Loucy (cell line): Measurements from ENCODE around the gene AKAP9.

Experiments used
- H2AFZ ChIP-seq: fragments of 200-600 bp; sonication (generic); 2 replicates; pipeline ENCODE4 v1.6.0; 2016; ENCODE audit warnings: antibody characterized with exemption, mild to moderate bottlenecking, low read length, moderate library complexity
- H3F3A ChIP-seq: fragments of 200-600 bp; 2 replicates; pipeline ENCODE4 v1.6.0; 2016; ENCODE audit warnings: antibody characterized with exemption, low read depth, mild to moderate bottlenecking
- H3K27me3 ChIP-seq: fragments of 200-600 bp; sonication (generic); 2 replicates; pipeline ENCODE4 v1.6.1; 2014; ENCODE audit warnings: low read length, mild to moderate bottlenecking; ENCODE audit not compliant: insufficient read depth, poor library complexity, severe bottlenecking
- H3K36me3 ChIP-seq: fragments of 200-600 bp; sonication (generic); 2 replicates; pipeline ENCODE4 v1.6.1; 2016; ENCODE audit warnings: low read length; ENCODE audit not compliant: insufficient read depth
- H3K4me1 ChIP-seq: fragments of 200-600 bp; sonication (generic); 2 replicates; pipeline ENCODE4 v1.5.1; 2014; ENCODE audit warnings: low read length, mild to moderate bottlenecking; ENCODE audit not compliant: insufficient read depth, poor library complexity, severe bottlenecking
- H3K4me2 ChIP-seq: fragments of 200-600 bp; sonication (generic); 2 replicates; pipeline ENCODE4 v1.6.0; 2014; ENCODE audit warnings: antibody characterized with exemption, low read length, low read depth, mild to moderate bottlenecking; ENCODE audit not compliant: poor library complexity, severe bottlenecking
- H3K4me3 ChIP-seq: fragments of 200-600 bp; sonication (generic); 2 replicates; pipeline ENCODE4 v1.5.1; 2014; ENCODE audit warnings: low read length, mild to moderate bottlenecking, mixed read lengths; ENCODE audit not compliant: poor library complexity, severe bottlenecking
- H3K79me2 ChIP-seq: fragments of 200-600 bp; sonication (generic); 2 replicates; pipeline ENCODE4 v1.6.1; 2014; ENCODE audit warnings: low read length; ENCODE audit not compliant: insufficient read depth
- H3K9ac ChIP-seq: fragments of 200-600 bp; sonication (generic); 2 replicates; pipeline ENCODE4 v1.6.0; 2014; ENCODE audit warnings: mild to moderate bottlenecking, low read depth, low read length, moderate library complexity; ENCODE audit not compliant: poor library complexity, severe bottlenecking
- H3K9me2 ChIP-seq: fragments of 200-600 bp; sonication (generic); replicated peaks from 2 replicates; pipeline ENCODE4 v1.6.1; 2016; ENCODE audit warnings: low read depth, low read length, mixed read lengths
- H3K9me3 ChIP-seq: fragments of 200-600 bp; sonication (generic); 2 replicates; pipeline ENCODE4 v1.6.1; 2014; ENCODE audit warnings: mild to moderate bottlenecking, antibody characterized with exemption, low read length, low read depth; ENCODE audit not compliant: insufficient read depth
- H4K20me1 ChIP-seq: fragments of 200-600 bp; sonication (generic); 2 replicates; pipeline ENCODE4 v1.6.0; 2014; ENCODE audit warnings: antibody characterized with exemption, low read length, mild to moderate bottlenecking; ENCODE audit not compliant: insufficient read depth, poor library complexity, severe bottlenecking
- EZH2phosphoT487 ChIP-seq: fragments of 200-600 bp; IDR thresholded peaks from 2 replicates; pipeline ENCODE4 v1.6.1; 2018; ENCODE audit warnings: antibody characterized with exemption, mild to moderate bottlenecking, moderate library complexity, borderline replicate concordance
- TF ChIP-seq, protein P1 (sequence below): fragments of 200-600 bp; sonication (generic); conservative IDR thresholded peaks from 2 replicates; pipeline ENCODE4 v1.5.1; 2014; ENCODE audit warnings: mild to moderate bottlenecking, antibody characterized with exemption, low read length

Gene AKAP9

DNA sequence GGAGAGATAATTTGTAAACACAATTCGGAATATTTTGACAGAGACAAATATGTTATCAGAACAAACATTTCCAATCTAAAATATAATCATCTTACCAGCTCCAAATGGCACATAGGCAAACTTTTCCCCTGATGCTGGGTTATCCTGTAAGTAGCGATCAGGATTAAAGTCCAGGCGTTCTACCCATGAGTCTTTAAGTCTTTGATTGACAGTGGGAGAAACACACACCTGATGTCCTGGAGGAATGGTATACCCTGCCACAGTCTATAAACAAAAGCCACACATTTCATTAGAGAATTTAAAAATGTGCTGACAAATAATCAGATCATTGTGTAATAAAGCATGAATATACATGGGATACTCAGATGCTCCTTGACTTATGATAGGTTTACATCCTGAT, 176.3 kb downstream of the AKAP9 start:
- Histone ChIP-seq H3K4me3 (no peak overlapping the region), H3F3A (no peaks in the 10 kb centered on the region), H3K9ac (no peak overlapping the region), H3K27me3 (no peaks in the 10 kb centered on the region), H3K4me1 (peaks cover 25% of the 10 kb centered on the region), H3K9me3 (peaks cover 3% of the 10 kb centered on the region), H3K79me2 (peaks cover 79% of the 10 kb centered on the region), H3K4me2 (no peak overlapping the region), H2AFZ (no peak overlapping the region), H4K20me1 (peaks cover 84% of the 10 kb centered on the region), H3K9me2 (no peaks in the 10 kb centered on the region), H3K36me3 (peaks cover 87% of the 10 kb centered on the region)
- TF ChIP-seq, protein P1, sequence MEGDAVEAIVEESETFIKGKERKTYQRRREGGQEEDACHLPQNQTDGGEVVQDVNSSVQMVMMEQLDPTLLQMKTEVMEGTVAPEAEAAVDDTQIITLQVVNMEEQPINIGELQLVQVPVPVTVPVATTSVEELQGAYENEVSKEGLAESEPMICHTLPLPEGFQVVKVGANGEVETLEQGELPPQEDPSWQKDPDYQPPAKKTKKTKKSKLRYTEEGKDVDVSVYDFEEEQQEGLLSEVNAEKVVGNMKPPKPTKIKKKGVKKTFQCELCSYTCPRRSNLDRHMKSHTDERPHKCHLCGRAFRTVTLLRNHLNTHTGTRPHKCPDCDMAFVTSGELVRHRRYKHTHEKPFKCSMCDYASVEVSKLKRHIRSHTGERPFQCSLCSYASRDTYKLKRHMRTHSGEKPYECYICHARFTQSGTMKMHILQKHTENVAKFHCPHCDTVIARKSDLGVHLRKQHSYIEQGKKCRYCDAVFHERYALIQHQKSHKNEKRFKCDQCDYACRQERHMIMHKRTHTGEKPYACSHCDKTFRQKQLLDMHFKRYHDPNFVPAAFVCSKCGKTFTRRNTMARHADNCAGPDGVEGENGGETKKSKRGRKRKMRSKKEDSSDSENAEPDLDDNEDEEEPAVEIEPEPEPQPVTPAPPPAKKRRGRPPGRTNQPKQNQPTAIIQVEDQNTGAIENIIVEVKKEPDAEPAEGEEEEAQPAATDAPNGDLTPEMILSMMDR: no peak
- no peak for TF ChIP-seq EZH2phosphoT487

DNA sequence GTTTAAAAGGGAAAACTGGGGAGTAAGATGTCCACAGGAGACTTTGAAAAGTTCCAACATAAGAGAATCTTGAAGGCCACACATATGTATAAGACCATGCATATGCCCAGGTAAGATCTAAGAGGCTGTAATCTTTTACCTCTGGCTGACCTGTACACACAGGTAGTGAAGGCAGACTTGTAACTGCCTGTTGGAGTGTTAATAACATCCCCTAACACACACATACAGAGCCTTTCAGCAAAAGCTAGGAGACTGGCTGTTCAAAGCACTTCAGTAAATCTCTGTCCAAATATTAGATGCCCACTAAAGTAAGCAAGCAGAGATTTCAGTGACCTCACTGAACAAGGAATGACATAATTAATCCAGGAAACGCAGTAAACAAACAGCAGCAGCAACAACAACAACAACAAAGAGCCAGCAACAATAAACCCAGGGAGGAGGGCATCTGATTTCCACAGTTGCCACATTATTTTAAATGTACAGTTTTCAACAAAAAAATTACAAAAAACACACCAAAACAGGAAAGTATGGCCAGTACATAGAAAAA, 178.6 kb downstream of the AKAP9 start:
- peaks cover 98% of the 10 kb centered on the region for H3K79me2 ChIP-seq
- no peaks in the 10 kb centered on the region for H3K9me2 ChIP-seq
- H3K27me3 ChIP-seq: no peaks in the 10 kb centered on the region
- 0 out of 2 replicates have a peak, but pooled peaks cover 2% of the 10 kb centered on the region for H3F3A ChIP-seq
- H3K4me1 ChIP-seq: peaks cover 37% of the 10 kb centered on the region
- TF ChIP-seq EZH2phosphoT487: no peak
- TF ChIP-seq, protein P1: no peak
- H2AFZ ChIP-seq: no peak overlapping the region
- H4K20me1 ChIP-seq: peaks cover 91% of the 10 kb centered on the region
- H3K9ac ChIP-seq: no peak overlapping the region
- peak overlapping the region; percentile 55 for H3K4me2 ChIP-seq
- peaks cover 11% of the 10 kb centered on the region for H3K9me3 ChIP-seq
- peak overlapping the region; percentile 22 for H3K4me3 ChIP-seq
- peaks cover 91% of the 10 kb centered on the region for H3K36me3 ChIP-seq

DNA sequence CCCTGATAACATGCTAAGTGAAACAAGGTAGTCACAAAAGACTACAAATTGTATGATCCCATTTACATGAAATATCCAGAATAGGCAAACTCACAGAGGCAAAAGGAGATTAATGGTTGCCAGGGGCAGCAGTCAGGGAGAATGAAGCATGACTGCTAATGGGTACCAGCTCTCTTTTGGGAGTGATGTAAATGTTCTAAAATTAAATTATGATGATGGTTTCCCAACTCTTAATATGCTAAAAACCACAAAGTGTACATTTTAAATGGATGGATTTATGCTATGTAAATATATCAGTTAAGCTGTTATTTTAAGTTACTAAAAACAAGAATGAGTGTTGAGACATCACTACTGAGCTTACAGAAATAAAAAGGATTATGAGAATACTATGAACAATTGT, 181.0 kb downstream of the AKAP9 start:
- Histone ChIP-seq H3K27me3 (no peaks in the 10 kb centered on the region), H3K9ac (no peak overlapping the region), H3K79me2 (peaks cover 98% of the 10 kb centered on the region), H4K20me1 (peaks cover 91% of the 10 kb centered on the region), H3K4me3 (peak overlapping the region; percentile 44), H3K9me3 (peaks cover 11% of the 10 kb centered on the region), H3K36me3 (peaks cover 90% of the 10 kb centered on the region), H3K4me1 (peaks cover 51% of the 10 kb centered on the region), H3K4me2 (peak overlapping the region; percentile 55), H3K9me2 (no peaks in the 10 kb centered on the region), H3F3A (0 out of 2 replicates have a peak, but pooled peaks cover 2% of the 10 kb centered on the region), H2AFZ (no peak overlapping the region)
- TF ChIP-seq, protein P1: no peak
- TF ChIP-seq EZH2phosphoT487: no peak
